Skin of body (tissue), 2 donors: Measurements from ENCODE around the gene NRCAM. TPM values are rescaled to one million over a fixed set of nuclear protein-coding genes. Genes with fewer than 3 reads are reported as not detected.

Experiments
- DNase-seq: peaks from one replicate; lab custom pipeline; 2025; lab: John Stamatoyannopoulos, UW
- total RNA-seq: library from RNA; depleted of rRNA; stranded (reverse); fragments of >200 nt; gene quantifications from one replicate; pipeline ENCODE4 v1.2.3, GENCODE V29; 2014

NRCAM gene
- total RNA-seq, 1 donor from 2014 or later: 7.9 TPM

- no peak for DNase-seq
Observed at GRCh38 chr7:108425714-108426275, 30.4 kb downstream of the NRCAM start.

- no peak for DNase-seq
Observed at GRCh38 chr7:108424013-108424412, 32.2 kb downstream of the NRCAM start.

- DNase-seq: no peak
Observed at GRCh38 chr7:108423089-108423989, 32.9 kb downstream of the NRCAM start.

- DNase-seq: no peak
Observed at GRCh38 chr7:108421720-108422331, 34.4 kb downstream of the NRCAM start.

- no peak for DNase-seq
Observed at GRCh38 chr7:108419961-108420908, 36.0 kb downstream of the NRCAM start.

GRCh38 chr7:108418946-108419345, 37.3 kb downstream of the NRCAM start:
- no peak for DNase-seq

- no peak for DNase-seq
Observed at GRCh38 chr7:108417926-108418325, 38.3 kb downstream of the NRCAM start.

- no peak for DNase-seq
Observed at GRCh38 chr7:108417144-108417543, 39.1 kb downstream of the NRCAM start.

GRCh38 chr7:108415821-108416536, 40.3 kb downstream of the NRCAM start:
- no peak for DNase-seq

- DNase-seq: no peak
Observed at GRCh38 chr7:108415084-108415483, 41.2 kb downstream of the NRCAM start.

GRCh38 chr7:108413782-108414492, 42.3 kb downstream of the NRCAM start:
- no peak for DNase-seq

- no peak for DNase-seq
Observed at GRCh38 chr7:108413337-108413736, 42.9 kb downstream of the NRCAM start.

- no peak for DNase-seq
Observed at GRCh38 chr7:108409146-108409545, 47.1 kb downstream of the NRCAM start.

GRCh38 chr7:108408296-108408991, 47.8 kb downstream of the NRCAM start:
- no peak for DNase-seq

- no peak for DNase-seq
Observed at GRCh38 chr7:108407676-108408075, 48.6 kb downstream of the NRCAM start.

- no peak for DNase-seq
Observed at GRCh38 chr7:108406222-108406890, 49.9 kb downstream of the NRCAM start.

- peak; percentile 12 for DNase-seq
Observed at GRCh38 chr7:108404509-108405420, 51.5 kb downstream of the NRCAM start.
